ENCODE data around the gene CASKIN1.

DNA sequence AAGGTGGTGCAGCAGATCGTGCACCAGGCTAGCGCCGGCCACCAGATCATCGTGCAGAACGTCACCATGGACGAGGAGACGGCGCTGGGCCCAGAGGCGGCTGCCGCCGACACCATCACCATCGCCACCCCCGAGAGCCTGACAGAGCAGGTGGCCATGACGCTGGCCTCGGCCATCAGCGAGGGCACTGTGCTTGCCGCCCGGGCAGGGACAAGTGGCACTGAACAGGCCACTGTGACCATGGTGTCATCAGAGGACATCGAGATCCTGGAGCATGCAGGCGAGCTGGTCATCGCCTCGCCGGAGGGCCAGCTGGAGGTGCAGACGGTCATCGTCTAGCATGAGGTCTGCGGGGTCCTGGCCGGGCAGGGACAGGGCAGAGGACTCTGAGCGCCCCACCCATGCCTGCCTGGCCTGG is 38.8 kb upstream of the CASKIN1 start:
- no peak for TF ChIP-seq CTCF (IDR thresholded peaks at IDR 0.05)
- TF ChIP-seq POLR2A (IDR thresholded peaks at IDR 0.05), result no peak
